CD4-positive, alpha-beta memory T cell (primary cell): ENCODE data around the gene CLN6. TPM values are rescaled to one million over a fixed set of nuclear protein-coding genes. Genes with fewer than 3 reads are reported as not detected.

Source experiments
- CTCF ChIA-PET: fragments of 350-600 bp; sonication (Branson Sonifier 250); formaldehyde crosslinking; loops from one replicate; lab custom pipeline; 2021; ENCODE audit warnings: inconsistent platforms; ENCODE audit not compliant: partially characterized antibody; lab: Charles Lee
- POLR2A ChIA-PET: fragments of 350-600 bp; sonication (Branson Sonifier 250); formaldehyde crosslinking; loops from one replicate; lab custom pipeline; 2021; ENCODE audit not compliant: partially characterized antibody; lab: Charles Lee
- DNase-seq, 5 donors: peaks; one replicate each; pipeline versions ENCODE4 v3.0.0 to v3.0.0-alpha.2; 2020 to 2022; ENCODE audit warnings: mixed read lengths in 1 of 5
- H3K27ac ChIP-seq: one replicate; pipeline ENCODE4 v1.7.0; 2013; ENCODE audit warnings: low read depth, low read length
- H3K27me3 ChIP-seq: 2 replicates; pipeline ENCODE4 v1.7.0; 2013; ENCODE audit warnings: mild to moderate bottlenecking, low read length, moderate library complexity; ENCODE audit not compliant: insufficient read depth
- H3K36me3 ChIP-seq: 2 replicates; pipeline ENCODE4 v1.7.0; 2013; ENCODE audit warnings: mild to moderate bottlenecking, low read length, moderate library complexity; ENCODE audit not compliant: insufficient read depth
- H3K4me1 ChIP-seq: 2 replicates; pipeline ENCODE4 v1.7.0; 2013; ENCODE audit warnings: mild to moderate bottlenecking, low read length, moderate library complexity; ENCODE audit not compliant: insufficient read depth
- H3K4me3 ChIP-seq, 2 donors: one replicate each; pipeline ENCODE4 v1.7.0; 2013; ENCODE audit warnings: low read length in 2 of 2, mild to moderate bottlenecking in 1 of 2
- H3K9me3 ChIP-seq, 2 donors: one replicate each; pipeline ENCODE4 v1.7.0; 2013; ENCODE audit warnings: low read length in 2 of 2, control low read depth in 1 of 2; ENCODE audit not compliant: control insufficient read depth in 1 of 2
- H3K27ac Mint-ChIP-seq, 7 donors: one replicate each; pipeline ENCODE4 v1.8.0; 2020 to 2021; ENCODE audit warnings: mixed read lengths in 7 of 7, mild to moderate bottlenecking in 6 of 7, inconsistent platforms in 3 of 7, moderate library complexity in 3 of 7
- H3K27me3 Mint-ChIP-seq, 2 donors: one replicate each; pipeline ENCODE4 v1.8.0; 2020 to 2021; ENCODE audit warnings: mixed read lengths in 2 of 2
- H3K36me3 Mint-ChIP-seq, 2 donors: one replicate each; pipeline ENCODE4 v1.8.0; 2020 to 2021; ENCODE audit warnings: mixed read lengths in 2 of 2, inconsistent platforms in 1 of 2, mild to moderate bottlenecking in 1 of 2
- H3K4me1 Mint-ChIP-seq, 4 donors: one replicate each; pipeline ENCODE4 v1.8.0; 2020 to 2021; ENCODE audit warnings: mixed read lengths in 4 of 4, mild to moderate bottlenecking in 1 of 4
- H3K4me3 Mint-ChIP-seq, 8 donors: one replicate each; pipeline ENCODE4 v1.8.0; 2020 to 2021; ENCODE audit warnings: mixed read lengths in 8 of 8, mild to moderate bottlenecking in 7 of 8, moderate library complexity in 6 of 8, inconsistent platforms in 3 of 8
- H3K9me3 Mint-ChIP-seq, 8 donors: one replicate each; pipeline ENCODE4 v1.8.0; 2020 to 2021; ENCODE audit warnings: mixed read lengths in 8 of 8, mild to moderate bottlenecking in 5 of 8, inconsistent platforms in 3 of 8, moderate library complexity in 1 of 8
- intact Hi-C: fragments of 100-400 bp; cut with micrococcal nuclease; formaldehyde crosslinking; loops from one replicate; pipeline ENCODE4 v1.15.1; 2023
- polyA plus RNA-seq, 2 donors: library from polyadenylated mRNA; unstranded; fragments of 300-500 nt; fragmentation: Illumina TruSeq; gene quantifications; one replicate each; pipeline ENCODE4 v1.2.3, GENCODE V29; 2021
- total RNA-seq, 2 experiments: library from RNA; stranded (reverse); gene quantifications; one replicate each; pipeline ENCODE4 v1.2.3, GENCODE V29; 2021

Gene CLN6
- total and polyA plus RNA-seq, 4 experiments from 2014 or later, result 2.2 to 15.6 (median 8.5) TPM

- peaks cover 42% of the 10 kb centered on the region for H3K4me1 ChIP-seq
- H3K36me3 ChIP-seq, result no peaks in the 10 kb centered on the region
- Mint-ChIP-seq H3K27ac (peak overlapping the region; percentile 96 to 98 (median 98)), H3K36me3 (peaks cover 7 to 22% of the 10 kb centered on the region in 2 donors), H3K4me3 (peak overlapping the region; percentile 94 to 97 (median 96)), H3K9me3 (no peaks in the 10 kb centered on the region), H3K27me3 (no peaks in the 10 kb centered on the region), H3K4me1 (peaks cover 32 to 50% (median 39%) of the 10 kb centered on the region in 4 donors)
- peak overlapping the region; percentile 79 to 87 for H3K4me3 ChIP-seq
- no peak for DNase-seq
- intact Hi-C loops, result loop anchor here (1.0 to 5.0 kb wide), 7 partner anchors 19 to 1136 kb away; partner anchors contain the start of genes CLN6, KIF23, MAP2K5 and PIAS1
- peak overlapping the region; percentile 90 for H3K27ac ChIP-seq
- CTCF ChIA-PET, result interaction anchor here (1.2 to 2.5 kb wide), 5 partner anchors 17 to 47 kb away, joined by 3 to 13 read pairs (median 9); partner anchors contain the start of gene CLN6
- POLR2A ChIA-PET, result interaction anchor here (0.9 to 3.7 kb wide), 11 partner anchors 12 to 222 kb away, joined by 5 to 60 read pairs (median 12); partner anchors contain the start of genes CLN6 and PIAS1
- no peaks in the 10 kb centered on the region for H3K27me3 ChIP-seq
- H3K9me3 ChIP-seq, result no peaks in the 10 kb centered on the region
Observed at GRCh38 chr15:68276668-68277067, 47.1 kb upstream of the CLN6 start.

- H3K9me3 ChIP-seq, result no peaks in the 10 kb centered on the region
- H3K27me3 ChIP-seq, result no peaks in the 10 kb centered on the region
- peaks cover 6 to 20% of the 10 kb centered on the region in 2 donors for H3K36me3 Mint-ChIP-seq
- ChIA-PET POLR2A (interaction anchor here (1.2 kb wide), 1 partner anchor 18 kb away, joined by 3 read pairs; no protein-coding TSS in a partner anchor), CTCF (interaction anchor here (1.3 kb wide), 1 partner anchor 22 kb away, joined by 6 read pairs; no protein-coding TSS in a partner anchor)
- no peaks in the 10 kb centered on the region for H3K27me3 Mint-ChIP-seq
- H3K4me3 Mint-ChIP-seq, result peak overlapping the region in 4 of 8 donors; percentile 41 to 96 (median 50)
- H3K4me3 ChIP-seq, result no peak overlapping the region
- H3K4me1 ChIP-seq, result peaks cover 28% of the 10 kb centered on the region
- no peak overlapping the region for H3K27ac ChIP-seq
- no peak for DNase-seq
- H3K36me3 ChIP-seq, result no peaks in the 10 kb centered on the region
- no peaks in the 10 kb centered on the region for H3K9me3 Mint-ChIP-seq
- peaks cover 24 to 36% (median 26%) of the 10 kb centered on the region in 4 donors for H3K4me1 Mint-ChIP-seq
- H3K27ac Mint-ChIP-seq, result peak overlapping the region in 1 of 7 donors; percentile 98
- intact Hi-C loops, result loop anchor here (5.0 kb wide), 2 partner anchors 733 to 1137 kb away; partner anchors contain the start of genes KIF23 and MAP2K5
Observed at GRCh38 chr15:68275165-68275746, 45.7 kb upstream of the CLN6 start.

- ChIA-PET POLR2A (interaction anchor here (1.2 kb wide), 1 partner anchor 17 kb away, joined by 3 read pairs; no protein-coding TSS in a partner anchor), CTCF (no interaction called here)
- peak overlapping the region in 1 of 8 donors; percentile 43 for H3K4me3 Mint-ChIP-seq
- Histone ChIP-seq H3K27me3 (no peaks in the 10 kb centered on the region), H3K9me3 (no peaks in the 10 kb centered on the region), H3K36me3 (no peaks in the 10 kb centered on the region), H3K27ac (no peak overlapping the region), H3K4me1 (peaks cover 18% of the 10 kb centered on the region), H3K4me3 (no peak overlapping the region)
- intact Hi-C loops, result no loop called here
- H3K4me1 Mint-ChIP-seq, result peaks cover 16 to 27% (median 18%) of the 10 kb centered on the region in 4 donors
- peak overlapping the region in 1 of 7 donors; percentile 5 for H3K27ac Mint-ChIP-seq
- H3K27me3 Mint-ChIP-seq, result no peaks in the 10 kb centered on the region
- DNase-seq, result no peak
- H3K36me3 Mint-ChIP-seq, result peaks cover 0 to 15% of the 10 kb centered on the region in 2 donors
- H3K9me3 Mint-ChIP-seq, result no peaks in the 10 kb centered on the region
Observed at GRCh38 chr15:68274201-68274848, 44.8 kb upstream of the CLN6 start.

- H3K36me3 Mint-ChIP-seq, result peaks cover 0 to 5% of the 10 kb centered on the region in 2 donors
- no peak overlapping the region for H3K27ac ChIP-seq
- no peaks in the 10 kb centered on the region for H3K9me3 ChIP-seq
- no peaks in the 10 kb centered on the region for H3K9me3 Mint-ChIP-seq
- no peak overlapping the region for H3K4me3 Mint-ChIP-seq
- no peaks in the 10 kb centered on the region for H3K27me3 ChIP-seq
- POLR2A ChIA-PET, result no interaction called here
- CTCF ChIA-PET, result interaction anchor here (1.4 kb wide), 1 partner anchor 33 kb away, joined by 3 read pairs; no protein-coding TSS in a partner anchor
- H3K27me3 Mint-ChIP-seq, result peaks cover 0 to 4% of the 10 kb centered on the region in 2 donors
- peaks cover 11% of the 10 kb centered on the region for H3K4me1 ChIP-seq
- H3K4me3 ChIP-seq, result no peak overlapping the region
- intact Hi-C loops, result no loop called here
- H3K4me1 Mint-ChIP-seq, result peaks cover 10 to 14% (median 10%) of the 10 kb centered on the region in 4 donors
- H3K27ac Mint-ChIP-seq, result no peak overlapping the region
- no peak for DNase-seq
- no peaks in the 10 kb centered on the region for H3K36me3 ChIP-seq
Observed at GRCh38 chr15:68272721-68273271, 43.3 kb upstream of the CLN6 start.

- H3K4me1 Mint-ChIP-seq, result peaks cover 6 to 8% (median 8%) of the 10 kb centered on the region in 4 donors
- POLR2A ChIA-PET, result no interaction called here
- Histone ChIP-seq H3K36me3 (no peaks in the 10 kb centered on the region), H3K4me1 (peaks cover 8% of the 10 kb centered on the region), H3K4me3 (no peak overlapping the region), H3K9me3 (no peaks in the 10 kb centered on the region), H3K27ac (no peak overlapping the region), H3K27me3 (no peaks in the 10 kb centered on the region)
- H3K36me3 Mint-ChIP-seq, result no peaks in the 10 kb centered on the region
- CTCF ChIA-PET, result no interaction called here
- intact Hi-C loops, result no loop called here
- no peaks in the 10 kb centered on the region for H3K9me3 Mint-ChIP-seq
- H3K27me3 Mint-ChIP-seq, result peaks cover 0 to 7% of the 10 kb centered on the region in 2 donors
- no peak overlapping the region for H3K27ac Mint-ChIP-seq
- no peak for DNase-seq
- no peak overlapping the region for H3K4me3 Mint-ChIP-seq
Observed at GRCh38 chr15:68271854-68272471, 42.4 kb upstream of the CLN6 start.

GRCh38 chr15:68268405-68268804 is 38.9 kb upstream of the CLN6 start:
- ChIA-PET CTCF (interaction anchor here (1.3 kb wide), 1 partner anchor 16 kb away, joined by 3 read pairs; no protein-coding TSS in a partner anchor), POLR2A (interaction anchor here (1.0 kb wide), 1 partner anchor 10 kb away, joined by 3 read pairs; the partner anchor contains the start of gene FEM1B)
- Histone ChIP-seq H3K9me3 (no peaks in the 10 kb centered on the region), H3K27ac (no peak overlapping the region), H3K4me3 (no peak overlapping the region), H3K4me1 (no peaks in the 10 kb centered on the region), H3K36me3 (no peaks in the 10 kb centered on the region), H3K27me3 (peaks cover 11% of the 10 kb centered on the region)
- no peaks in the 10 kb centered on the region for H3K4me1 Mint-ChIP-seq
- H3K36me3 Mint-ChIP-seq, result no peaks in the 10 kb centered on the region
- no peaks in the 10 kb centered on the region for H3K9me3 Mint-ChIP-seq
- H3K27me3 Mint-ChIP-seq, result peaks cover 5 to 22% of the 10 kb centered on the region in 2 donors
- H3K4me3 Mint-ChIP-seq, result no peak overlapping the region
- H3K27ac Mint-ChIP-seq, result no peak overlapping the region
- DNase-seq, result no peak
- intact Hi-C loops, result no loop called here
